Measurements from ENCODE around the gene RFX7. TPM values are rescaled to one million over a fixed set of nuclear protein-coding genes. Genes with fewer than 3 reads are reported as not detected.

Gene RFX7
- total RNA-seq, 4 donors from 2014 or later: 8.7 to 51.5 (median 12.9) TPM

- H3K36me3 ChIP-seq: no peaks in the 10 kb centered on the region
- H3K9me3 ChIP-seq: no peaks in the 10 kb centered on the region
- H3K27me3 ChIP-seq: no peaks in the 10 kb centered on the region
- intact Hi-C loops (cut with DNase I; ENCODE audit: low total_unique reads): no loop called here
- H3K27ac ChIP-seq: no peak overlapping the region
- no peak for TF ChIP-seq POLR2A (IDR thresholded peaks at IDR 0.05)
- no peak for TF ChIP-seq EP300 (IDR thresholded peaks at IDR 0.05; ENCODE audit: low read depth)
- no peak for TF ChIP-seq POLR2AphosphoS5 (IDR thresholded peaks at IDR 0.05)
- TF ChIP-seq CTCF (IDR thresholded peaks at IDR 0.05): no peak
- in situ Hi-C loops (cut with MboI; ENCODE audit: low pct_ligation_motif_present in 1 of 4, low pct_unique_long_range_greater_than_20kb in 1 of 4, low sequenced_read_pairs in 3 of 4): no loop called here
- no peak overlapping the region for H3K4me3 ChIP-seq
- no peak for DNase-seq
- H3K4me1 ChIP-seq: peaks cover 0 to 25% (median 5%) of the 10 kb centered on the region in 4 donors
These were observed 32.6 kb downstream of the RFX7 start for GRCh38 chr15:56211064-56211463.

DNA sequence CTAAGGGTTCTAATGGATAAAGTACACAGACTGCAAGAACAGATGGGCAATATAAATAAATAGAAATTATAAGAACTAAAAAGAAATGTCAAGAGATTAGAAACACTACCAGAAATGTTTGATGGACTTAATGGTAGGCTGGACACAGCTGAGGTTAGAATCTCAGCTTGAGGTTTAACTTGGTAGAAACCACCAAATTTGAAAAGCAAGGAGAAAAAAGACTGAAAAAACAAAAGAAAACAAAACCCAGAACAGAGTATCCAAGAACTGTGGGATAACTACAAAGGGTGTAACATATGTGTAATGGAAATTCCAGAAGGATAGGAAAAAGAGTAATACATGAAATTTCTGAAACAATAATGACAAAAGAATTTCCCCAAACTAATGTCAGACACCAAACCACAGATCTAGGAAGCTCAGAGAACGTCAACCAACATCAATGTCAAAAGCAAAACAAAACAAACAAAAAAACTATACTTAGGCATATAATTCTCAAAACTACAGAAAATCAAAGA lies 35.0 kb downstream of the RFX7 start:
- no peaks in the 10 kb centered on the region for H3K27me3 ChIP-seq
- H3K4me1 ChIP-seq: peaks cover 0 to 39% (median 12%) of the 10 kb centered on the region in 4 donors
- H3K27ac ChIP-seq: no peak overlapping the region
- intact Hi-C loops (cut with DNase I; ENCODE audit: low total_unique reads): no loop called here
- no peaks in the 10 kb centered on the region for H3K36me3 ChIP-seq
- DNase-seq: no peak
- 20 to 67% methylated on average over 1 of the region's 1 CpG for WGBS, 2 donors (ENCODE audit: low coverage in 1 of 2)
- in situ Hi-C loops (cut with MboI; ENCODE audit: low pct_ligation_motif_present in 1 of 4, low pct_unique_long_range_greater_than_20kb in 1 of 4, low sequenced_read_pairs in 3 of 4): no loop called here
- H3K9me3 ChIP-seq: no peaks in the 10 kb centered on the region
- H3K4me3 ChIP-seq: no peak overlapping the region
- TF ChIP-seq POLR2AphosphoS5 (IDR thresholded peaks at IDR 0.05): no peak
- TF ChIP-seq CTCF (IDR thresholded peaks at IDR 0.05): no peak
- TF ChIP-seq EP300 (IDR thresholded peaks at IDR 0.05; ENCODE audit: low read depth): no peak
- no peak for TF ChIP-seq POLR2A (IDR thresholded peaks at IDR 0.05)

DNA sequence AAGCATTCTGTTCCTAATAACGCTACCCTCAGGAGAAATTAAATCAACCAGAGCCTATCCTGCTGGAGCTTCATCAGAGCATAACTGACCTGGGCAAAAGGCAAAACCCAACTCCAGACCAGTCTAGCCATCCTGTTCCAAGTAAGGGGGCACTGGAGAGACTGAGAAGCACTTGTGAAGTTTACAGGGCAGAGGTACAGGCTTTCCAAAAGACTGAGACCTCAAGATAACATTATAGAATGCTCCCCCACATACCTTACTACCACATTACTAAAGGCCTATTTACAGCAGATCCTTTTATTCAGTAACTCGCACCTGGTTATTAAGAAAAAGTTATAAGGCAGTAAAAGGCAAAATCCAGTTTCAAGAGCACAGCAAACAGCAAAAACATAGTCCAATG lies 35.5 kb downstream of the RFX7 start:
- no peaks in the 10 kb centered on the region for H3K36me3 ChIP-seq
- H3K4me1 ChIP-seq: peaks cover 0 to 39% (median 12%) of the 10 kb centered on the region in 4 donors
- no peak for DNase-seq
- intact Hi-C loops (cut with DNase I; ENCODE audit: low total_unique reads): no loop called here
- no peak for TF ChIP-seq POLR2AphosphoS5 (IDR thresholded peaks at IDR 0.05)
- TF ChIP-seq EP300 (IDR thresholded peaks at IDR 0.05; ENCODE audit: low read depth): no peak
- no peak for TF ChIP-seq CTCF (IDR thresholded peaks at IDR 0.05)
- no peak for TF ChIP-seq POLR2A (IDR thresholded peaks at IDR 0.05)
- in situ Hi-C loops (cut with MboI; ENCODE audit: low pct_ligation_motif_present in 1 of 4, low pct_unique_long_range_greater_than_20kb in 1 of 4, low sequenced_read_pairs in 3 of 4): no loop called here
- H3K4me3 ChIP-seq: no peak overlapping the region
- H3K27ac ChIP-seq: no peak overlapping the region
- no peaks in the 10 kb centered on the region for H3K27me3 ChIP-seq
- 87% methylated on average over 2 of the region's 2 CpGs; no CpG with 5 or more reads in 1 of the 2 donors for WGBS, 2 donors (ENCODE audit: low coverage in 1 of 2)
- H3K9me3 ChIP-seq: no peaks in the 10 kb centered on the region

- H3K27me3 ChIP-seq: no peaks in the 10 kb centered on the region
- H3K36me3 ChIP-seq: no peaks in the 10 kb centered on the region
- intact Hi-C loops (cut with DNase I; ENCODE audit: low total_unique reads) (no loop called here), in situ Hi-C loops (cut with MboI; ENCODE audit: low pct_ligation_motif_present in 1 of 4, low pct_unique_long_range_greater_than_20kb in 1 of 4, low sequenced_read_pairs in 3 of 4) (no loop called here)
- H3K4me1 ChIP-seq: peaks cover 0 to 39% (median 12%) of the 10 kb centered on the region in 4 donors
- DNase-seq: no peak
- TF ChIP-seq CTCF (IDR thresholded peaks at IDR 0.05) (no peak), POLR2AphosphoS5 (IDR thresholded peaks at IDR 0.05) (no peak), EP300 (IDR thresholded peaks at IDR 0.05; ENCODE audit: low read depth) (no peak), POLR2A (IDR thresholded peaks at IDR 0.05) (no peak)
- H3K4me3 ChIP-seq: no peak overlapping the region
- no peak overlapping the region for H3K27ac ChIP-seq
- 29 to 78% methylated on average over 1 of the region's 1 CpG for WGBS, 2 donors (ENCODE audit: low coverage in 1 of 2)
- no peaks in the 10 kb centered on the region for H3K9me3 ChIP-seq
These were observed 36.0 kb downstream of the RFX7 start for GRCh38 chr15:56207711-56208110.

All from transverse colon (tissue), 4 donors.